ENCODE results near the gene ZRANB3.
A peak's percentile ranks its signal among the peaks of the same experiment; 100 is the strongest.

The ZRANB3 gene

GRCh38 chr2:135530313-135531230 is at the start of gene ZRANB3:
ZRANB3 (minus strand) TSS chr2:135531218.
- CTCF ChIA-PET: interaction anchor here (0.6 to 1.4 kb wide), 4 partner anchors 56 to 1217 kb away, joined by 3 to 5 read pairs (median 4); no protein-coding TSS in a partner anchor
- Histone ChIP-seq H3K4me1 (ENCODE audit: control insufficient read depth, insufficient read depth, low read length) (no peaks in the 10 kb centered on the region), H3K4me3 (ENCODE audit: low read depth, low read length) (peak within 1 kb of the TSS; percentile 72), H3K27ac (ENCODE audit: extremely low read depth, low read depth, low read length) (peak within 1 kb of the TSS; percentile 93), H3K9me3 (ENCODE audit: control insufficient read depth, insufficient read depth, low read depth, low read length) (no peaks in the 10 kb centered on the region), H3K36me3 (ENCODE audit: control insufficient read depth in 2 of 2, insufficient read depth in 1 of 2, low read length in 2 of 2) (peaks cover 0 to 3% of the 10 kb centered on the region in 2 experiments; a peak in 2 of 3 replicates)
- POLR2A ChIA-PET: interaction anchor here (0.7 to 1.7 kb wide), 10 partner anchors 16 to 613 kb away, joined by 3 to 7 read pairs (median 3); no protein-coding TSS in a partner anchor
- TF ChIP-seq SCRT2 (tag by site-specific recombination; IDR thresholded peaks at IDR 0.05) (peak; percentile 62; the same call in 1 of the 2 replicates), ZBTB21 (tag by site-specific recombination; IDR thresholded peaks at IDR 0.05) (peak; percentile 67; the same call in 1 of the 2 replicates), ZNF654 (tag by site-specific recombination; IDR thresholded peaks at IDR 0.05; ENCODE audit: low read depth) (no peak), SP2 (tag by site-specific recombination; IDR thresholded peaks at IDR 0.05) (peak; percentile 63), FEZF1 (tag by site-specific recombination; IDR thresholded peaks at IDR 0.05) (peak; percentile 98), ZEB2 (tag by site-specific recombination; IDR thresholded peaks at IDR 0.05) (peak; percentile 46), ZNF37A (tag by site-specific recombination; IDR thresholded peaks at IDR 0.05) (no peak), ZXDB (tag by site-specific recombination; IDR thresholded peaks at IDR 0.05) (peak; percentile 40), ZBTB6 (tag by site-specific recombination; IDR thresholded peaks at IDR 0.05) (no peak), ZSCAN18 (tag by site-specific recombination; IDR thresholded peaks at IDR 0.05) (no peak), SCRT1 (tag by site-specific recombination; IDR thresholded peaks at IDR 0.05; ENCODE audit: borderline replicate concordance) (peak; percentile 60), ZNF830 (tag by site-specific recombination; IDR thresholded peaks at IDR 0.05; ENCODE audit: low read depth) (no peak), ZBTB8A (tag by site-specific recombination; IDR thresholded peaks at IDR 0.05) (peak; percentile 51; the same call in 1 of the 2 replicates), ZNF18 (tag by site-specific recombination; IDR thresholded peaks at IDR 0.05) (peak; percentile 55; the same call in 1 of the 2 replicates), ZNF629 (tag by site-specific recombination; IDR thresholded peaks at IDR 0.05) (peak; percentile 71; the same call in 1 of the 2 replicates), PBX3 (CRISPR knock-in tag; IDR thresholded peaks at IDR 0.05) (no peak), ZNF707 (tag by site-specific recombination; IDR thresholded peaks at IDR 0.05) (no peak), REST (tag by site-specific recombination; IDR thresholded peaks at IDR 0.05) (0 out of 2 replicates have a peak, but pooled peaks have one; percentile 26), PRDM10 (tag by site-specific recombination; IDR thresholded peaks at IDR 0.05) (peak; percentile 34; the same call in 1 of the 2 replicates), YY2 (tag by site-specific recombination; IDR thresholded peaks at IDR 0.05) (0 out of 2 replicates have a peak, but pooled peaks have one; percentile 27), ZNF76 (tag by site-specific recombination; IDR thresholded peaks at IDR 0.05; ENCODE audit: borderline replicate concordance, low read depth) (peak; percentile 90), ZNF677 (tag by site-specific recombination; IDR thresholded peaks at IDR 0.05) (no peak), ZBTB17 (tag by site-specific recombination; IDR thresholded peaks at IDR 0.05) (peak; percentile 42; the same call in 1 of the 2 replicates)
